Ectodermal cell (in vitro differentiated cells): ENCODE data around the gene MED13L.

ENCODE experiments used
- H3K27ac ChIP-seq: 2 replicates; pipeline ENCODE4 v1.7.0; 2013; ENCODE audit warnings: mild to moderate bottlenecking, low read depth, low read length; ENCODE audit not compliant: insufficient read depth, poor library complexity, severe bottlenecking
- H3K27me3 ChIP-seq: 2 replicates; pipeline ENCODE4 v1.7.0; 2013; ENCODE audit warnings: mild to moderate bottlenecking, low read length; ENCODE audit not compliant: insufficient read depth, control insufficient read depth, poor library complexity, severe bottlenecking
- H3K36me3 ChIP-seq: one replicate; pipeline ENCODE4 v1.7.0; 2013; ENCODE audit warnings: low read length; ENCODE audit not compliant: control insufficient read depth, insufficient read depth
- H3K4me1 ChIP-seq: one replicate; pipeline ENCODE4 v1.7.0; 2013; ENCODE audit warnings: low read length; ENCODE audit not compliant: control insufficient read depth, insufficient read depth
- H3K4me3 ChIP-seq: 2 replicates; pipeline ENCODE4 v1.7.0; 2013; ENCODE audit warnings: low read depth, low read length, control low read depth; ENCODE audit not compliant: insufficient read depth
- H3K9me3 ChIP-seq: 2 replicates; pipeline ENCODE4 v1.7.0; 2013; ENCODE audit warnings: mild to moderate bottlenecking, low read length, moderate library complexity; ENCODE audit not compliant: control insufficient read depth
- WGBS, 2 experiments: methylation state at CpG; one replicate each; pipeline ENCODE4 v1.1.7; 2013; ENCODE audit warnings: missing lambda C conversion rate in 2 of 2; 5-methylcytosine and 5-hydroxymethylcytosine counted together

MED13L gene

DNA sequence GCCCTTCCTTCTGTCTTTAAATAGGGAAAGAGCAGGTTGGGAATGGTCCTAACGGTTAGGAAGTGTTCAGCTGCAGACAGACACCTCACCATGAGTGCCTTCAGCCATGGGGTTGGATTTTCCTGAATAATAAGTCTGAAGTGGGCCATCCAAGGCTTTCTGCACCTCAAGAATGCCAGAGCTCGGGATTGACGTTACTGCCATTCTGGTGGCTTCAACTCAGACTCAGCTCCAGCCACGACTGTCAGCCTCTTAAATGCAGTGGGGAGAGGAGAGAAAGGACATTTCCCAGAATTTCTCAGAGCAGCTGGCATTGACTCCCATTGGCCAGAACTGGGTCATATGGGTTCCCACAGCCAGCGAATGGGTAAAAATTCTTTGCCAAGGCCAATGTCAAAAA, 363.4 kb downstream of the MED13L start:
- Histone ChIP-seq H3K36me3 (no peaks in the 10 kb centered on the region), H3K4me3 (no peak overlapping the region), H3K27me3 (peaks cover 28% of the 10 kb centered on the region), H3K4me1 (no peaks in the 10 kb centered on the region), H3K27ac (no peak overlapping the region), H3K9me3 (no peaks in the 10 kb centered on the region)
- 91 to 92% methylated on average over 5 of the region's 5 CpGs for WGBS, 2 experiments

DNA sequence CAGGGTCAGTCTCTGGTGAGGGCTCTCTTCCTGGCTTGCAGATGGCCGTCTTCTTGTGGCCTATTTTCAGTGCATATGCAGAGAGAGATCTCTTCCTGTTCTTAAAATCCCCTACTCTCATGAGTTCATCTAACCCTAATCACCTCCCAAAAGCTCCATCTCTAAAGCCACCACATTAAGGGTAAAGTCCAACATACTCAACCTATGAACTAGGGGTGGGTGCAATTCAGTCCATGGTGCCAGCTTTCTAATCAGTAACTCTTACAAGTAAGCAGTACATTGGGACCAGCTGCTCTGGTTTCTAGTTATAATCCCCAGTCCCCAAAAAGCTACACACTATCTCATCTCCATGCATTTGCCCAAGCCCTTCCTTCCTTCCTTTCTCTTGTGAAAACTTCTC, 365.1 kb downstream of the MED13L start:
- WGBS, 2 experiments = 86 to 94% methylated on average over 1 of the region's 1 CpG
- Histone ChIP-seq H3K4me1 (no peaks in the 10 kb centered on the region), H3K4me3 (no peak overlapping the region), H3K27ac (no peak overlapping the region), H3K27me3 (peaks cover 21% of the 10 kb centered on the region), H3K36me3 (no peaks in the 10 kb centered on the region), H3K9me3 (no peaks in the 10 kb centered on the region)

DNA sequence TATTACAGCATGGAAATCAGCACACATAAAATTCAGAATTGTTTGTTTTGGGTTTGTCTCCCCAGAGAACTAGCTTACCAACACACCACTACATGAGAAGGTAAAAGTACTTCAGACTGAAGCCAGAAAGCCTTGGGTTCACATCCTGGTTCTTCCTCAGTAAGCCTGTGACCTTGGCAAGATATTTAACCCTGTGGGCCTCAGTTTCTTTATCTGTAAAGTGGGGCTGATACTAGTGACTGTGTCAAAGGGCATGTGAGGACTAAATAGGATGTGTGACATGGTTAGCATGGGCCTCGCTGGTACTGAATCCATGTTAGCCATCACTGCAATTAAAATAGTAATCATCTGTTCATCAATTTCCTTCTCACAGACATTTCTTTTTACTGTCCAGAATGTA, 366.1 kb downstream of the MED13L start:
- Histone ChIP-seq H3K4me3 (no peak overlapping the region), H3K36me3 (no peaks in the 10 kb centered on the region), H3K27me3 (peaks cover 10% of the 10 kb centered on the region), H3K9me3 (no peaks in the 10 kb centered on the region), H3K27ac (no peak overlapping the region), H3K4me1 (no peaks in the 10 kb centered on the region)
- 82 to 86% methylated on average over 1 of the region's 1 CpG for WGBS, 2 experiments

DNA sequence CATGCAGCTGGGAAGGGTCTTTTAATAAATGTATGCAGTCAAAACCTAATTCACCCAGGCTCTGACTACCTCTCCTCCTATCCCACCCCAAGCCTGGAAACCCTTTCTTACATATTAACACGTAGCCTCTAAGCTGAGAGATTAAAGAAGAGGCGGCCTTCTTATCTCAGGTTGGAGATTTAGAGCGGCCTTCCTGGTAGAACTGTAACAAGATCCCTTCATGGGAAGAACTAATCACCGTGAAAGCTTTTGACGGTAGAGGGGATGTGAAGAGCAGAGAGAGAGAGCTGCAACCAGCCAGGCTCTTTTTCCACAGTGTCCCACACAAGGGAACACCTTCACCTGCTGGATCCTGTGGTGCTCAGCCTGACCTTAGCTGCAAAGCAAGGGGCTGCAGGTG, 367.4 kb downstream of the MED13L start:
- H3K27me3 ChIP-seq = no peaks in the 10 kb centered on the region
- 65 to 70% methylated on average over 5 of the region's 5 CpGs for WGBS, 2 experiments
- no peaks in the 10 kb centered on the region for H3K4me1 ChIP-seq
- no peaks in the 10 kb centered on the region for H3K9me3 ChIP-seq
- H3K27ac ChIP-seq = no peak overlapping the region
- H3K4me3 ChIP-seq = no peak overlapping the region
- H3K36me3 ChIP-seq = no peaks in the 10 kb centered on the region
